ENCODE data around the gene CNTNAP1.
"Not testable (repeated sequence)": the region's sequence is repeated elsewhere in the genome, so short reads cannot be mapped to it uniquely, and the experiment has no call there.

CNTNAP1 gene

DNA sequence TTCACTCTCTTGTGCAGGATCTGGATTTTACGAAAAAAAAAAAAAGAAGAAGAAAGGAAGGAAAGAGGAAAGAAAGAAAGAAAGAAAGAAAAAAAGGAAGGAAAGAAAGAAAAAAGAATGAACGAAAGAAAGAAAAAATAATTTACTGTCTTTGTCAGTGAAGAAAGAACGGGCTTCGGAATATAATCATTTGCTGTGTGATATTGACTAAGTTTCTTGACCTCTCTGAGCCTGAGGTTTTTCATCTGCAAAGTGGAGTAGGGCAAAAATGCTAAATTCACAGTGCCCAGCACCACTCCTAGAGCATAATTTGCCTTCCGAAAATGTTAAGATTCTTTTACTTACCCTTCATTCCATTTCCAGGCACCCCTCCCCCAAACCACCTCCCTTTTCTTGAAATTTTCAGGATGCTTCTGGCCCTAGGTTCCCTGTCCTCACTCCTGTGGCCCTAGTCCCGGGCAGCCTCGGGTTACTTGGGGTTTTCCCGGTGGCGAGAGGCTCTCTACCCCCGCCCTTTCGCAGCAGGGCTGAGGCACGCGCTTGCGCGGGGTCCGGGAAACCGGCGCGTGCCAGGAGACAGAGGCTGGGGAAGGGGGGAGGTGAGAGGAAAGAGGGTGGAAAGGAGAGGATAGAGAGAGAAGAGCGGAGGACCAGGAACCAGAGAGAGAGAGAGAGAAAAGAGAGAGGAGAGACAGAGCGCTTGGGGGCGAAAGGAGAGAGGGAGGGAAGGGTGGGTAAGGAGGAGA lies at the start of gene CNTNAP1:
Gene CNTNAP1 (plus strand): TSS at position 556 of the 746 bp plus-strand sequence. CDS start 299 bp downstream, outside the sequence.
- no peak for DNase-seq (ENCODE audit: low read depth in 2 of 2, low spot score in 1 of 2)

GRCh38 chr17:42632949-42633444 lies 49.3 kb upstream of the CNTNAP1 start:
- DNase-seq (ENCODE audit: low read depth in 2 of 2, low spot score in 1 of 2), result no peak

DNA sequence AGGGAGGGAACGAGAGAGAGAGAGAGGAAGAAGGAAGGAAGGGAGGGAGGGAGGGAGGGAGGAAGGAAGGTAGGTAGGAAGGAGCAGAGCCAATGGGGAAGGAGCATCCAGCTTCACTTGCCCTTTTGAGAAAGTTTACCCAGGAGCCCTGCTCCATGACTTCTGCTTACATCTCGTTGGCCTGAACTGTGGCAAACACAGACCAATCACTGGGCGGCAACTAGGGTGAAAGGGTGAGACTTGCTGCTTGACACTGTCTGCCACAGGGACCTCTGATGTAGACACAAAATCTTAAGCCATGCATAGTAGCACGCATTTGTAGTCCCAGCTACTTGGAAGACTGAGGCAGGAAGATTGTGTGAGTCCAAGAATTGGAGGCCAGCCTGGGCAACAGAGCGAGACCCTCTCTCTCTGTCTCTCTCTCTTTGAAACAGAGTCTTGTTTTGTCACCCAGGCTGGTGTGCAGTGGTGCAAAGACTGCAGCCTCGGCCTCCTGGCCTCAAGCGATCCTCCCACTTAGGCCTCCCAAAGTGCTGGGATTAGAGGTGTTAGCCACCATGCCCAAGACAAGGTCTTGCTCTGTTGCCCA lies 42.7 kb upstream of the CNTNAP1 start:
- DNase-seq (ENCODE audit: low read depth in 2 of 2, low spot score in 1 of 2), result no peak

GRCh38 chr17:42640121-42640520 lies 42.2 kb upstream of the CNTNAP1 start:
- no peak for DNase-seq (ENCODE audit: low read depth in 2 of 2, low spot score in 1 of 2)

DNA sequence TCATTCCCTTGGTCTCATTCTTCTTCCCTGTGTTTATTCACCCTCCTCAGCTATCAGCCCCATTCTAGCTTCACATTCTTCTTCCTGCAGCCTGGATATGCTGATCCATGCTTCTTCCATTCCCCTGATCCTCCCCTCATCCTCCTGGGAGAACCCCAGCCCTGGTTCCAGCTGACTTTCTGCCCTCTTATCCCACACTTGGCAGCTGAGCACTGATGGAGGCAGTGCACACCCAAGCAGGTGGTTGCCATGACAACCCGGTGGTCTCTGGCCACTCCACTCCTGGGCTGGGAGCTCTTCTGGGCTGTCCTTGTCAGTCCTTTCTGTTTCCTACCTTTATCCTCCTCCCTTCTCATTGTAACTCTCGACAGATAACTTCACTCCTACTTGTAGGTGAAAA lies 40.0 kb upstream of the CNTNAP1 start:
- no peak for DNase-seq (ENCODE audit: low read depth in 2 of 2, low spot score in 1 of 2)

DNA sequence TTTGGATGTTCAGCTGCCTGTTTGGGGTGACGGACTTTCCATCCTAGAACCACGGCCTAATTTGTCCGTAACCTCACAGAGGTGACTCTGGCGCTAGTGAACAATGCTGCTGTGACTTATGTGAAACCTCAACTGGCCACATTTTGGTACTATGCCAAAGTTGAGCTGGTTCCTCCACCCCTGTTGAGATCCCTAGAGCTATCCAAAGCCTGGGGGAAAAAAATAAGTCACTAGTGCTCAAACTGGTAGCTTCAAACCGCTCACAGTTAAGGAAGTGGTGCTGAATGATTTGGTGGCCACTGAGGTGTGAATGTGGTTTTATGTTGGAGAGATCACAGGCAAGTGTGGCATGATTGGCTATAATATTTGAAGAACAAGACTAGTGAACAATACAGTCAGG lies 34.6 kb upstream of the CNTNAP1 start:
- no peak for DNase-seq (ENCODE audit: low read depth in 2 of 2, low spot score in 1 of 2)

- DNase-seq (ENCODE audit: low read depth in 2 of 2, low spot score in 1 of 2), result no peak
Measured at GRCh38 chr17:42651392-42651791, 30.9 kb upstream of the CNTNAP1 start.

- no peak for DNase-seq (ENCODE audit: low read depth in 2 of 2, low spot score in 1 of 2)
Measured at GRCh38 chr17:42653179-42654124, 28.9 kb upstream of the CNTNAP1 start.

- no peak for DNase-seq (ENCODE audit: low read depth in 2 of 2, low spot score in 1 of 2)
Measured at GRCh38 chr17:42655528-42655927, 26.8 kb upstream of the CNTNAP1 start.

DNA sequence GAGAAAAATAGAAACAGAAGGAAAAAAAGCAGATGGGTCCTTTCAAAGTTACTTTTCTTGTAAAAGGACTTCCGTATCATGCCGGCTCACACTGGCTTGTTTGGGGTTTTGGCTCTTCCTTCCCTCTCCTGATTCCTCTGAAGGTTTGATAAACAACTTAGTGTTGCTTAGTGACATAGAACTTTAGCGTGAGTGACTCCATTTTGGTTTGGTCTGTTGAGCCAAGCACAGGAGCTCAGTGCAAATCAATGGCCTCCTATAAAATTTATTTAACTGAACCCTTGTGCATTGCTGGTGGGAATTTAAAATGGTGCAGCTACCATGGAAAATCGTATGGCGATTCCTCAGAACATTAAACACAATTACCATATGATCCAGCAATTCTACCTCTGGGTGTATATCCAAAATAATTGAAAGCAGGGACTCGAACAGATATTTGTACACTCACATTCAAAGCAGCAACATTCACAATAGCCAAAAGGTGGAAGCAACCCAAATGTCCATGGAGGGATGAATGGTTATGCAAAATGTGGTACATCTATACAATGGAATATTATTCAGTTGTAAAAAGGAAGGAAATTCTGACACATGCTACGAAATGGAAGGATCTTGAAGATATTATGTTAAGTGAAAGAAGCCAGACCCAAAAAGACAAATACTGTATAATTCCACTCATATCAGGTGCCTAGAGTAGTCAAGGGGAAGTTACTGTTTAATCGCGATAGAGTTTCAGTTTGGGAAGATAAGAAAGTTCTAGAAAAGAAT lies 24.3 kb upstream of the CNTNAP1 start:
- no peak for DNase-seq (ENCODE audit: low read depth in 2 of 2, low spot score in 1 of 2)

- peak in 1 of 2 donors; percentile 61 for DNase-seq (ENCODE audit: low read depth in 2 of 2, low spot score in 1 of 2)
Measured at GRCh38 chr17:42659079-42659931, 23.0 kb upstream of the CNTNAP1 start, which contains the start of gene TUBG2. Gene TUBG2, plus strand, starts transcription at chr17:42659284. Its CDS starts 220 bp downstream, at chr17:42659504.

GRCh38 chr17:42659932-42660274 lies 22.4 kb upstream of the CNTNAP1 start:
- not testable (repeated sequence) for DNase-seq (ENCODE audit: low read depth in 2 of 2, low spot score in 1 of 2)

DNA sequence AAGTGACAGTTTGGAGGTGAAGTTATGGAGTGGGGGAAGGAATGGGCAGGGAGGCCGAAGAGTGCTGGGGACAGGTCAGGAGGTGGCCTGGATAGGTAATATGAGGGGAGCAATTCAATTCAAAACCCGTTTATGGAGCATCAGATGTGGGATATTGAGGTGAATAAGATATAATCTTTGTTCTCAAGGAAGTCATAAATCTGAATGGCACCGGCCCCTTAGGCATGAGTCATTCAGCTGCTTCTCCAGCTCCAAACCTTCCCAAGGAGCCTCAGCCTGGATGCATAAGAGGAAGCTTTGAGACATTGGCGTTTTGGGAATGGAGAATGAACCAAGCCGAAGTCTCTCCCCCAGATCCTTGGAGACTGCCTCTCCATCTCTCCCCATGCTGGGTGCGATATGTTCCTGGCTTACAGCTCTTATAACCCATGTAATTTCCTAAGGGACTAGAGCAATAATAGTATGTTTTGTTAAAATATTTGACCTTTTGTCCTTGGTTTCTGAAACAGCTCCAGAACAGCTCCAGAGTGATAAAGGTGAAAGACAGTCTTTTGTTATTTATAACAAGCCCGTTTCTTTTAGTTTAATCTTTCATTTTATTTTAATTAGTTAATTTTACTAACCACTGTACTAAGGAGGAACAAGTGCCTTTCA lies 21.5 kb upstream of the CNTNAP1 start:
- DNase-seq (ENCODE audit: low read depth in 2 of 2, low spot score in 1 of 2), result no peak

DNA sequence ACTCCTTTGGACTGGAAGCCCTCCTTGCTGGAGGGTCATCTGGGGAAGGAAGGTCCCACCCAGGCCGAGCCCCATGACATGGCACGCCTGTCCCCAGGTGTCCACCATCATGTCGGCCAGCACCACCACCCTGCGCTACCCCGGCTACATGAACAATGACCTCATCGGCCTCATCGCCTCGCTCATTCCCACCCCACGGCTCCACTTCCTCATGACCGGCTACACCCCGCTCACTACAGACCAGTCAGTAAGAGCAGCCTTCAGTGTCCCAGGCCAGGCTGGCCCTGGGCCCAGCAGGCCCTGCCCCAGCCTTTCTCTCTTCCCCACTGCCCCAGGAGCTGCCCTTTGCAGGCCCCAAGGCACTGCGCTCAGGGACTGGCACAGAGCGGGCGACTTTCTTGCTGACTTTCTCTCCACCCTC lies 16.7 kb upstream of the CNTNAP1 start:
- no peak for DNase-seq (ENCODE audit: low read depth in 2 of 2, low spot score in 1 of 2)

DNA sequence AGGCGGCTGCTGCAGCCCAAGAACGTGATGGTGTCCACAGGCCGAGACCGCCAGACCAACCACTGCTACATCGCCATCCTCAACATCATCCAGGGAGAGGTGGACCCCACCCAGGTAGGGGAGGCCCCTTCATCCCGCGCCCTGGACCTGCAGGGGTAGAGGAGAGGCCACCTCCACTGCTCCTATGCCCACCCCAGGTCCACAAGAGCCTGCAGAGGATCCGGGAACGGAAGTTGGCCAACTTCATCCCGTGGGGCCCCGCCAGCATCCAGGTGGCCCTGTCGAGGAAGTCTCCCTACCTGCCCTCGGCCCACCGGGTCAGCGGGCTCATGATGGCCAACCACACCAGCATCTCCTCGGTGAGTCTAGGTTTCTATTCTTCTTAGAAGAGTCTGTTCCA lies 16.2 kb upstream of the CNTNAP1 start:
- not testable (repeated sequence) for DNase-seq (ENCODE audit: low read depth in 2 of 2, low spot score in 1 of 2)

GRCh38 chr17:42667088-42667951 lies 15.0 kb upstream of the CNTNAP1 start:
- DNase-seq (ENCODE audit: low read depth in 2 of 2, low spot score in 1 of 2), result no peak

DNA sequence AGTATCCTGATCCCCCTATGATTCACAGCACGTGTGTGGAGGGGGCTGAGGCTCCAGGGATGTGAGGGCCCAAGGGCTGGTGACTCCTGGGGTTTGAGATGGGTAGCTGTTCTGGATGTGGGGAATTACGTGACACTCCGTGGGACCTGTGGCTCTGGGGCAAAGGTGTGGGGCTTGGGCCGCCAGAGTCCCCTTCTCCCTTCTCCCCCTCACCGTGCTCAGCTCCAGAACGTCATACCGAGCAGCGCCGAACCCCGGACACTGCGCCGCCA lies 12.7 kb upstream of the CNTNAP1 start:
- no peak for DNase-seq (ENCODE audit: low read depth in 2 of 2, low spot score in 1 of 2)

GRCh38 chr17:42669977-42670788 lies 12.1 kb upstream of the CNTNAP1 start:
- no peak for DNase-seq (ENCODE audit: low read depth in 2 of 2, low spot score in 1 of 2)

Measured in stimulated activated CD8-positive, alpha-beta memory T cell treated with anti-CD3 and anti-CD28 coated beads, Interleukin-4, amount 100 ng/mL, for 1 hour (primary cell).